ENCODE data around the gene KIF26B.
"Not testable (repeated sequence)": the region's sequence is repeated elsewhere in the genome, so short reads cannot be mapped to it uniquely, and the experiment has no call there.

The KIF26B gene

GRCh38 chr1:245690156-245690690, 535.4 kb downstream of the KIF26B start:
- no peak for DNase-seq

- no peak for DNase-seq
Measured at GRCh38 chr1:245690946-245691541, 536.3 kb downstream of the KIF26B start.

- DNase-seq, result no peak
Measured at GRCh38 chr1:245691897-245692296, 537.1 kb downstream of the KIF26B start.

GRCh38 chr1:245692318-245692717, 537.5 kb downstream of the KIF26B start:
- DNase-seq, result no peak

GRCh38 chr1:245693116-245693793, 538.5 kb downstream of the KIF26B start:
- no peak for DNase-seq

GRCh38 chr1:245693941-245694752, 539.4 kb downstream of the KIF26B start:
- DNase-seq, result no peak

GRCh38 chr1:245694753-245695195, 540.0 kb downstream of the KIF26B start:
- no peak for DNase-seq

- no peak for DNase-seq
Measured at GRCh38 chr1:245695211-245695610, 540.4 kb downstream of the KIF26B start.

GRCh38 chr1:245695701-245696100, 540.9 kb downstream of the KIF26B start:
- DNase-seq, result not testable (repeated sequence)

- DNase-seq, result no peak
Measured at GRCh38 chr1:245698116-245698515, 543.3 kb downstream of the KIF26B start.

GRCh38 chr1:245698860-245699259, 544.1 kb downstream of the KIF26B start:
- DNase-seq, result no peak

GRCh38 chr1:245700631-245701030, 545.8 kb downstream of the KIF26B start:
- DNase-seq, result no peak

GRCh38 chr1:245701631-245702030, 546.8 kb downstream of the KIF26B start:
- no peak for DNase-seq

GRCh38 chr1:245702346-245702745, 547.6 kb downstream of the KIF26B start:
- no peak for DNase-seq

- DNase-seq, result no peak
Measured at GRCh38 chr1:245704341-245704740, 549.6 kb downstream of the KIF26B start.

GRCh38 chr1:245704765-245705164, 550.0 kb downstream of the KIF26B start:
- no peak for DNase-seq

- DNase-seq, result no peak
Measured at GRCh38 chr1:245707941-245708340, 553.2 kb downstream of the KIF26B start.

GRCh38 chr1:245710961-245711903, 556.4 kb downstream of the KIF26B start:
- DNase-seq, result no peak

GRCh38 chr1:245714027-245714426, 559.2 kb downstream of the KIF26B start:
- not testable (repeated sequence) for DNase-seq

- DNase-seq, result no peak
Measured at GRCh38 chr1:245715291-245715701, 560.5 kb downstream of the KIF26B start.

GRCh38 chr1:245715970-245716369, 561.2 kb downstream of the KIF26B start:
- no peak for DNase-seq

GRCh38 chr1:245716561-245716960, 561.8 kb downstream of the KIF26B start:
- DNase-seq, result no peak

Data from NCI-H146 (cell line).